Chondrocyte (in vitro differentiated cells): ENCODE data around the gene FHIT. TPM values are rescaled to one million over a fixed set of nuclear protein-coding genes. Genes with fewer than 3 reads are reported as not detected.
A peak's percentile ranks its signal among the peaks of the same experiment; 100 is the strongest.

Source experiments
- DNase-seq: peaks from one replicate; pipeline ENCODE4 v3.0.0; 2021; ENCODE audit warnings: mixed read lengths, low spot score
- H3K27ac Mint-ChIP-seq: one replicate; pipeline ENCODE4 v1.8.0; 2021; ENCODE audit warnings: mild to moderate bottlenecking, moderate library complexity, mixed read lengths; ENCODE audit not compliant: unreplicated experiment
- H3K27me3 Mint-ChIP-seq: 2 replicates; pipeline ENCODE4 v1.8.0; 2021; ENCODE audit warnings: low read depth, mixed read lengths
- H3K36me3 Mint-ChIP-seq: 2 replicates; pipeline ENCODE4 v1.8.0; 2021; ENCODE audit warnings: low read depth, mixed read lengths
- H3K4me1 Mint-ChIP-seq: 2 replicates; pipeline ENCODE4 v1.8.0; 2021; ENCODE audit warnings: low read depth, mild to moderate bottlenecking, mixed read lengths
- H3K4me3 Mint-ChIP-seq: one replicate; pipeline ENCODE4 v1.8.0; 2021; ENCODE audit warnings: mild to moderate bottlenecking, moderate library complexity, mixed read lengths; ENCODE audit not compliant: unreplicated experiment
- H3K9me3 Mint-ChIP-seq: 2 replicates; pipeline ENCODE4 v1.8.0; 2021; ENCODE audit warnings: low read depth, mixed read lengths
- CTCF ChIP-seq: fragments of 200-600 bp; sonication (generic); IDR thresholded peaks from 2 replicates; pipeline ENCODE4 v1.5.0; 2021; ENCODE audit warnings: antibody characterized with exemption, mild to moderate bottlenecking, moderate library complexity
- total RNA-seq: library from RNA; stranded (reverse); gene quantifications from 3 replicates; pipeline ENCODE4 v1.2.1, GENCODE V29; 2021

FHIT gene
- total RNA-seq, 1 donor from 2014 or later: 3.8 TPM

GRCh38 chr3:59884409-59884808 lies 1366.8 kb downstream of the FHIT start:
- H3K27ac Mint-ChIP-seq: no peak overlapping the region
- no peaks in the 10 kb centered on the region for H3K36me3 Mint-ChIP-seq
- H3K4me3 Mint-ChIP-seq: no peak overlapping the region
- TF ChIP-seq CTCF: no peak
- peaks cover under 1% of the 10 kb centered on the region for H3K4me1 Mint-ChIP-seq
- no peak for DNase-seq
- peaks cover 3% of the 10 kb centered on the region for H3K27me3 Mint-ChIP-seq
- no peaks in the 10 kb centered on the region for H3K9me3 Mint-ChIP-seq

- no peak for DNase-seq
- Mint-ChIP-seq H3K9me3 (no peaks in the 10 kb centered on the region), H3K4me3 (no peak overlapping the region), H3K27me3 (peaks cover 3% of the 10 kb centered on the region), H3K36me3 (no peaks in the 10 kb centered on the region), H3K27ac (no peak overlapping the region), H3K4me1 (peaks cover 14% of the 10 kb centered on the region)
- no peak for TF ChIP-seq CTCF
These were observed 1368.5 kb downstream of the FHIT start for GRCh38 chr3:59882746-59883145.

GRCh38 chr3:59880717-59881116 lies 1370.5 kb downstream of the FHIT start:
- no peaks in the 10 kb centered on the region for H3K9me3 Mint-ChIP-seq
- peaks cover 3% of the 10 kb centered on the region for H3K27me3 Mint-ChIP-seq
- no peaks in the 10 kb centered on the region for H3K36me3 Mint-ChIP-seq
- no peak for DNase-seq
- TF ChIP-seq CTCF: no peak
- H3K27ac Mint-ChIP-seq: no peak overlapping the region
- H3K4me3 Mint-ChIP-seq: no peak overlapping the region
- H3K4me1 Mint-ChIP-seq: peaks cover 21% of the 10 kb centered on the region

GRCh38 chr3:59879031-59879581 lies 1372.1 kb downstream of the FHIT start:
- Mint-ChIP-seq H3K27ac (no peak overlapping the region), H3K9me3 (no peaks in the 10 kb centered on the region), H3K36me3 (no peaks in the 10 kb centered on the region), H3K4me1 (peaks cover 21% of the 10 kb centered on the region), H3K27me3 (peaks cover 3% of the 10 kb centered on the region), H3K4me3 (no peak overlapping the region)
- no peak for TF ChIP-seq CTCF
- no peak for DNase-seq

- TF ChIP-seq CTCF: no peak
- Mint-ChIP-seq H3K9me3 (peaks cover 4% of the 10 kb centered on the region), H3K27me3 (peaks cover 3% of the 10 kb centered on the region), H3K27ac (peak overlapping the region; percentile 66), H3K36me3 (no peaks in the 10 kb centered on the region), H3K4me1 (peaks cover 21% of the 10 kb centered on the region), H3K4me3 (no peak overlapping the region)
- DNase-seq: no peak
These were observed 1373.2 kb downstream of the FHIT start for GRCh38 chr3:59878038-59878427.
